H4 (cell line): ENCODE results near the gene CAMK2B. TPM values are rescaled to one million over a fixed set of nuclear protein-coding genes. Genes with fewer than 3 reads are reported as not detected.
"Not testable (repeated sequence)": the region's sequence is repeated elsewhere in the genome, so short reads cannot be mapped to it uniquely, and the experiment has no call there.

ENCODE experiments used
- DNase-seq: peaks from one replicate; pipeline ENCODE4 v3.0.0-alpha.2; 2015; ENCODE audit warnings: low spot score
- total RNA-seq: library from RNA; depleted of rRNA; stranded (reverse); fragments of >200 nt; shearing (Covaris generic); gene quantifications from 2 replicates; pipeline ENCODE4 v1.2.3, GENCODE V29; 2014

CAMK2B gene
- total RNA-seq, 1 experiment from 2014 or later: 0.06 TPM

DNA sequence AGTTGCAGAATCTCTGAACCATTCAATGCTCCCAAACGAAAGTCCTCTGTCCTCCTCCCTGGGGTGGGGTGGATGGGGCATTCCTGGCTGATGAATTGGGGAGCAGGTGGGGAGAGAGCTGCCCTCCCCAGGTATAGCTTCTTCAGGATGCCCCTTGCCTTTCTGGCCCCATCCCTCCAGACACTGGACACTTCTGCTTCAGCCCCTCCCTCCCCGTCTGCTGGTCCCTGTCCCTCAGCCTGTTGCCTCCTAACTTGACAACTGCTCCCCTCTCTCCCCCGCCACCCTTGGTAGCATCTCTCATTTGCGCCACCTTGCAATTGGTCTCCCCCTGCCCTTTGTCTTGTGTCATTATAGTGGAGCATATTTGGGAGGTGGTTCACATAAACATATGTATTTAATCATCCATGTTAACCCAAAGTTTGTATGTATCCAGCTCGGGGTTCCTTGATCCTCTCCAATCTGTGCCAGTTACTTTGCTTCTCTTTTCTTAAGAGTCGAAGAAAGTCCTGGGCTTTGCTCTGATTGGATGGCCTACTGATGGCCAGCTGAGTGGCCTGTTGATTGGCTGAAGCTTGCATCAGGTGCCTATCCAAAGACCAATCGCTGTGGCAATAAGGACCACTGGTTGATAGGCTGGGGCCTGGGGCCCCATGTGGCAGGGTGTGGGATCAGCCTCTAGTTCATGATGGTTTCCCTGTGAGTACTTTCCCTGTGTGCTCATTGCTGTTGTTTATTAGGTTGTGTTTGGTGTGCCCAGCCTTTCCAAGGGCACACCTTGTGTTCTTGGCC, 132.2 kb downstream of the CAMK2B start:
- DNase-seq: no peak

DNA sequence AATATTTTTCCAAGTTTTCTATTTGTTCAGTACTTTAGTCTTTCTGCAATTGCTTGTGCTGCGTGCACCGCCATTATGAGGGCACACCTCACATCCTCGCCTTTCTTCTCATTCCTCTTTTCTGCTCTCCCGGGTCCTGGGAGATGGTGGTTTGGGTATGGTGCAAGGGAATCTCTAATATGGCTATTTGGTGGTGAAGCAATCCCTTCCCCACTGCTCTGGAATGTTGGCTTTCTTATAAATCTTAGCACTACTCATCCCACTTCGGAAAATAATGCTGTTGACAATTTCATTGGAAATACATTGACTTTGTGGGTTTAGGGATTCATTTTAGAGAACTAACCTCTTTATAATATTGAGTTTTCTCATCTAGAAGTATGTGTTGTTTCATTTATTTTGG, 134.2 kb downstream of the CAMK2B start:
- DNase-seq: no peak

DNA sequence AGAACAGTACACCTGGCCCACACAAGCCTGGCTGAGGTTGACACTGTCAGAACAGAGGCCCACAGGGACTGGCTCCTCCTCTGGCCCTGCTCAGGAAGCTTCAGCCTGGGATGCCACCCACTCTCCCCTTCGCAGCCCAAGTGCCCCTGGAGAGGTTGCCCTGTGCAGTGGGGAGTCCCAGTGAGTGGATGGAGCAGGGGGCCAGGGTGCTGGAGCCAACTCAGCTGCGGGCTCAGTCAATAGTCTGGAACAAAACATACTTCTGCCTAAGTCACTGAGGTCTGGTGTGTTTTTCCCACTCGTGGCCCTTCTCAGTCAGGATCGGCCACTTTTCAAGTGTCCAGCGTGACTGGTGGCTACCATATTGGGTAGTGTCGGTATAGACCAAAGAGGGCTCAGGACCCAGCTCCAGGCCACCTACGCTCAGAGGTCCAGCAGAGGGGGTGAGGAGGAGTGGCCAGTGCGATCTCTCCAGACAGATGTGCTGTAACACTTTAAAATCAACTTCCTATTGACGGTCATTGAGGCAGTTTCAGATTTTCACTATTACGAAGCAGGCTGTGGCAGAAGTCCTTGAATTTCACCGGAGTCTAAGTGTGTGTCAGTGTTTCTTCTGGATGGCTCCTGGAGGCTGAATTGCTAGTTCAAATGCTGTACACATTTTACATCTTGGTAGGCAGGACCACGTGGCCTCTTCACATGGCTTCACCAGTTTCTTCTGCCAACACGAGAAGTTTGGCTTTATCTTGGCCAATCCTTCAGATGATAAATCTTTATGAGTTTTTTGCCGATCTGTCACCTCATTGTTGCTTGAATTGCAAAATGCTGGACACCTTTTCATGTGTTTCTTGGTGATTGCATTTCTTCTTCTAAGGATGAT, 135.2 kb downstream of the CAMK2B start:
- DNase-seq: no peak

DNA sequence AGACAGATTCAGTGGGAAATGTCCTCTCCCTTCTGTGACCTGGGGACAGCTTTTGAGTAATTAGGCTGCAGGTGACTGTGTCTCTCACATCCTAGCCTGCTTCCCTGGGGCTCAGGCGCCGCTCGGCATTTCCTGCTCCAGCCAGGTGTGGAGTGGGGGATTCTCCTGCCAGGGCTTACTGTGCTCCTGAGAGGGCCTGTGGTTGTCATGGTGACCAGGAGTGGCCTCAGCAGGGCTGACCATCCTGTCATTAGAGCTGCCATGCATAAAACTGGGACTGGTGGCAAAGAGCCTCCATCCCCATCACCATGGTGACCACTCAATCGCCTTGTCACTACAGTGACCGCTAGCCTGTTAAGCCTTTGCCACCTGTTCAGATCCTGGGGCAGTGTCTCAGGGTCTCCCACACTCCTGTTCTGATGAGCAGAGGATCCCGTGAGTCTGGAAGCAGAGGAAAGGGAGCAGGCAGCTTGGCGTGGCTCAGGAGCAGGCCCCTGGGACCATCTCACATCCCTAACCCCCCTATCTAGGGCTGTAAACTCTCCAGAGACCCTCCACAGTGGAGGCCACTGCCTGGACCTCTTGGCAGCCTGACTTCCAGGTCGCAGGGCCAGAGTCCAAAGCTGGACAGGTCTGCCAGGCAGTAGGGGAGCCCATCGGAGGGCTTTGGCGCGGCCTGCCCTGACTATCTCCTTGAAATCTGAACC, 136.0 kb downstream of the CAMK2B start, which contains the start of gene GCK:
TSS of gene GCK (minus strand) at position 154 of the 707 bp plus-strand sequence. CDS start 486 bp downstream, outside the sequence.
- no peak for DNase-seq

DNA sequence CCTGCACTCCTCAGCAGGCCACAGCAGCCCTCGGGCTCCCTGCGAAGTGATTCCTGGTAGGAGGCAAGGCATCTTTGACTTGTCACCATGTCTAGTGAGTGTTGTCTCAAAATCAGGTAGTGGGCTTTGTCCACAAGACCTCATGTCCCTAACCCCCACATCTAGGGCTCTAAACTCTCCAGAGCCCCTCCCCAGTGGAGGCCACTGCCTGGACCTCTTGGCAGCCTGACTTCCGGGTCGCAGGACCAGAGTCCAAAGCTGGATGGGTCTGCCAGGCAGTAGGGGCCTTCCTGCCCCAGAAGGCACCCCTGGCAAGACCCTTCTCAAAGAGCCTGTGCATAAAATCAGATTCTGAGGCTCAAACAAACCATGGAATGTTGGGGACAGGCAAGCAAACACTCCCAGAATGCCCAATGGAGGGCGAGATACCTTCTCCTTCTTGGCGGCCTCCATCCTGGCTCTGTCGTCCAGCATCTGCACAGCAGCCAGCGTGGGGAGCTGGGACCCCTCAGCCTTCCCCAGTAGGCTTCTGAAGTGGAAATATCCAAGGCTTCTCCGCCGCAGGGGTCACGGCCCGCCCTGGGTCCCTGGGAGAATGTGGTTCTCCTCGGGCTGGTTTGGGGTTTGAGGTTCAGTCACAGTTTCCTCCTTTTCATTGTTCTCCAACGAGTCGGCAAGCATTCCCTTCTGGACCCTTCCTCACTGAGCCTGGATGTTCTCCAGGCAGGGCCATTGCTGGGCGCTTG, 136.7 kb downstream of the CAMK2B start:
- DNase-seq: no peak

DNA sequence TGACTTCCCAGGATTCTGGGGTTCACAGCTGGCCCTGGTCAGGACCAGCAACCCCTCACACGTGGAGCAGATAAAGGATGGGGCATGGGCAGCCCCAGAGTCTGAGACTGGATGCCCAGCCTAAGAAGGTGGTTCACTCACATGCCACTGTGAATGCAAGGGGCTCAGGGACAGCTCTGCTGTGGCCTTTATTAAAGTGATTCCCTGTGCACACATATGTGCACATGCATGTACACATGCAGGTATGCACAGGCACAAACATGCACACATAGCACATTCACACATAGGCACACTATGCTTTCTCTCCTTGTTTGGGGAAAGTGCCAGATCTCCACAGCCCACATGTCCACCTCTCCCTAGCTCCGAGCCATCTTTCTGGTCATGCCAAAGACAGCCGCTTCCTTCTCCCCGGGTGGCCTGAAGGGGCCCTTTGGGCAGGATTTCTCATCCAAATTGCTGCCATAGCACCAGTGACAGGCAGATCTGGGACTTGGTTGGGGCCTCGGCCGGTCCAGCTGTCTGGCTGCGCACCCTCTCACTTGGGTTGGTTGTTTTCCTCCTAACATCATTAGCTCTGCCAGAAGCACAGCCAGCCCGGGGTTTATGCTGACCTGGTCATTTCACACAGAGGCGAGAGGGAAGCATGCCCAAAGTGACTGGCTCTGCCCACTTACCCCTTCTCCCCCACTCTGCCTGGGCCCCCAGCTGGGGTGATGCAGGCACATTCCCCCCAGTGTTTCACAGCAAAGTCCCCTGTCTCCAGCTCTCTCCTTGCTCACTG, 137.6 kb downstream of the CAMK2B start:
- DNase-seq: no peak

DNA sequence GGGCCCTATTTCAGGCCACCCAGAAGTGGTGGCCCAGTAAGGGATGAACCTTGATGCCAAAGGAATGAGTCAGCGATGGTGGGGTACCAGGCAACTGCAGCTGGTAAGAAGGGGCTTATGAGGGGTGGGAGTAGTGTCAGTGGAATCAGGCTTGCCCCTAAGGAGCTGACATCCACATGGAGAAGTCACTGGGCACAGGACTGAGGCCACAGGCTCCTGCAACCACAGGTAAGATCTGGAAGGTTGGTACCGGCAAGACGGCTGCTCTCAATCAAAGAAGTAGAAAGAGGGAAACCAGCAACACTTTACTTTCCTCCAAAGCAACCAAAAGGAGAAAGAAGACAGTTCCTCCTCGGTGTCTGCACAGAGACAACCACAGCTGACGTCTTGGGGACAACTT, 138.7 kb downstream of the CAMK2B start:
- no peak for DNase-seq

DNA sequence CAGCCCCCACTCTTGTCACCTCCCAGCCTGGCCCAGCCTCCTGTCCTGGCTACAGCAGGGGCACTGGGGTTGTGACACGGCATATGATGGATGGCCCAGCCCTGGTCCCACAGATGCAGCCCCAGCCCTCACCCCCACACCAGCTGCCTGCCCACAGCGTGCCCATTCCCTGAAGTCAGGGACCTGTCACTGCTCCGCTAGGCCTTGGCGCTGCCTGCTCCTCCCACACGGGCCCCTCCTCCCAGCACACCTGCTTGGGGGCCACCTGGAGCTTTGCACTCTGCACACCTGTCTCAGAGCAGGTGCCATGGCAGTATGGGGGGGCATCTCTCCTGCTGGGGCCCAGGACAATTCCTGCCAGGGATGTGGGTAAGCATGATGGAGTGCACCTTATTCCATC, 139.7 kb downstream of the CAMK2B start:
- DNase-seq: no peak

DNA sequence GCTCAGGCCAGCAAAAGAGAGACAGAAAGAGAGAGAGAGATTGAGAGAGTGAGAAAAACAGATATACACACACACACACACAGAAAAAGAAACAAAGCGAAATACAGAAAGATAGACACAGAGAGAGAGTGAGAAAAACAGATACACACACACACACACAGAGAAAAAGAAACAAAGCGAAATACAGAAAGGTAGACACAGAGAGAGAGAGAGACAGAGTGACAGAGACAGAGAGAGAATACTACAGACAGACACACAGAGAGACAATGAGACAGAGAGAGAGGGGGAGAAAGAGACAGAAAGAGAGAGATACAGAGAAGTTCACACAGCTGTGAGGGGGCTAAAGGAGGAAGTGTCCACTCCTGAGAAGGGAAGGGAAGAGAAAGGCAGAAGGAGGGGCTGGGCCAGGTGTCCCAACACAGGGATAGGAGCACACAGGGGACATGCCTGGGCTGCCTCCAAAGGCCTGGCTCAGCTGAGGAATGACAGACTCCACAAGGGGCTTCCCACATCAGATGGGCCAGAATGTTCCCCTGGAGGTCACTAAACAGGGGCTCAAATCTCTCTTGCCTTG, 140.4 kb downstream of the CAMK2B start:
- DNase-seq: no peak

DNA sequence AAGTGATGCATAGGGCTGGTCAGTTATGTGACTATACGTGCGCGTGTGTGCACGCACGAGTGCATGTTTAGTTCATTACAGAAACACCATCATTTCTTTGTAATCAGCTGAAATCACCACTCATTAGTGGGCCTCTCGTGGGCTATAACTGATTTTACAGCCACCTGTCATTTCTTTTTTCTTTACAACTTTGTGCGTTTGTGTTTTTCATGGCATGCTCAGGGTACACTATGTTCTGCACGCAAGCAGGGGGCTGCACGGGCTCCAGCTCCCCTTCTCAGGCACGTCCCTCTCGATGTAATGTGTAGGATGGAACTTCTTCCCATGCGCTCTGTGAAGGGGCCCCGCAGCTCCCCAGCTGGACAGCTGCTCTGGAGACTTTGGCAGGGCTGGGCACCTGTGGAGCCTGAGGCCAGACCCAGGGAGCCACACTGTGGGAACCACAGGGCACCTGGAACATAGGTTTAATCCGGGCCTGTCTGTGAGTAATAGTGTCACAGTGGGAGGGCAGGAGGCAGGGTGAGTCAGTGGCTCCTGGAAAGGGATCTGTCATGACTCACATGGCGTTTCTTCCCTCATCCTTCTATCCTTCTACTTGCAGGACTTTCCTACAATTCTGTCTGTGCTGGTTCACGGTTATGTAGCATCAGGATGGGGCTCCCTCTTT, 141.1 kb downstream of the CAMK2B start:
- peak; percentile 92 for DNase-seq

DNA sequence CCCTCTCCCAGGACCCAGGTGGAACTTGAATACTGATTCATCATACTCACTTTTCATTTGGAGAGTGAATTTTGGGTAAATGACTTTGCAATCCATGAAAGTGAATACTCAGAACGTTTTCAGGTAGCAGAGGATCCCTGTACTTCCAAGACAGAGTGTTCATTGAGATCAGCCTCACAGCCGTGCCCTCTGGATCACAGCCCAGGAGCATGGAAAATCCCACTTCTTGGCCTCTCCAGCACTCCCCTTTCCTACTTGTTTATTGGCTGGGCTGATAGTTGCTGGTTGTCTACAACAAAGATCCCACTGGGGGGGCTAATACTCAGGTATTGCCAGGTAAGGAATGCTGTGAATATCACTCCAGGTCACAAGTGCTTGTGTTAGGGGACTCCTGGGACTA, 142.0 kb downstream of the CAMK2B start:
- DNase-seq: no peak

DNA sequence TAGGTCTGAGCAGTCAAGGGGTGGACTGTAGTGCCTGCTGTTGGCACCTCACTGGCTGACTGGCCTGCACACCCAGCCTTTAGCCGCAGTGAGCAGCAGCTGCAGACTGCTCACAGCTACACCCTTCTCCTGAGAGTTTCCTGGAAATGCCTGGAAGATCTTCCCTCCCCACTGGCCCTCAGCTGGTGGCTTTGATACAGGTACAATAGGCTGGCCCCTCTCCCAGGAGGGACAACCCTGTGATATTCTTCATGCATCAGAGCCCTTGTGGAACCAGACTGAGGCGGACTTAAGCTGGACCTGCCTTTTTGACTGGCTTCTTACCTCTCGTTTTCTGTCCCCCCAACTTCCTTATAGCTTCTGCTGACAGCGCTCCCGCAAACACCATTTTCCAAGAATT, 142.6 kb downstream of the CAMK2B start:
- no peak for DNase-seq

DNA sequence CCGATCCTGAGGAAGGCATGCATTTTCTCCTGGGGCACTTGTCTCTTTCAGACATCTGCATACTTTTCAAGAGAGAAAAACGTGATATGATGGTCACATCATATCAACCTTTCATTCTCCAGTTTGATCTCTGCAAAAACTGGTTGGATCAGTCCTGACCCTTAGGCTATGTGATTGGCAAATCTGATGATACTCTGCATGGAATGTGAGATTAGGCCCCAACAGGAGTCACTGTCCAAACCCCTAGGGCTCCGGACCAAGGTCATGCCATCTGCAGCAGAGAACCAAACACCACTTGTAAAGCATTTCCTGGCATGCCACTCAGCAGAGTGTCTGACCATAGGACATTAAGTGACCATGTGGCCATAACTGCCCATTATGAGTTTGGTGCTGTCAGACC, 144.8 kb downstream of the CAMK2B start:
- no peak for DNase-seq

DNA sequence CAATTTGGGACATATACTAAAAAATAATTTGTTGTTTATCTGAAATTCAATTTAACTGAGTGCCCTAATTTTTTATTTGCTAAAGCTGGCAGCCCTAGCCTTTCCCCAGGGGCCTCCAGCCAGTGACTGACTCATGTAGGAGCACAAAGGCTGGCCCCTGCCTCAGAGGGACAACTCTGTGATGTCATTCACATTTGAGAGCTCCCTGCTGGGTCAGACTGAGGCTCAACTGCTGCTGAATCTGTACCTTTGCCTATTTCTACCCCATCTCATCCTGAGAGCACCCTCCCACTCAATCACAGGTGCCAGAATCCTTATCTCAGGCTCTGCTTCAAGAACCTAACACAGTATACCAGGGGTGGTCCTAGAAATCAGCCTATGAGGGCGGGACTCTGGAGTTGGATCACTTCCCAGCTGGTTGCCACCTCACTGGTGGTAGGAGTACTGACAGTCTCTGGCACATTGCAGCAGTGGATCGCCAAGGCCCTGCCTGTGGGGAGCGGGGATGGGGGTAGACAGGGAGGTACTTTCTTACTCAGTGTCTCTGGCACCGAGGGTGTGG, 147.7 kb downstream of the CAMK2B start:
- peak; percentile 82 for DNase-seq

DNA sequence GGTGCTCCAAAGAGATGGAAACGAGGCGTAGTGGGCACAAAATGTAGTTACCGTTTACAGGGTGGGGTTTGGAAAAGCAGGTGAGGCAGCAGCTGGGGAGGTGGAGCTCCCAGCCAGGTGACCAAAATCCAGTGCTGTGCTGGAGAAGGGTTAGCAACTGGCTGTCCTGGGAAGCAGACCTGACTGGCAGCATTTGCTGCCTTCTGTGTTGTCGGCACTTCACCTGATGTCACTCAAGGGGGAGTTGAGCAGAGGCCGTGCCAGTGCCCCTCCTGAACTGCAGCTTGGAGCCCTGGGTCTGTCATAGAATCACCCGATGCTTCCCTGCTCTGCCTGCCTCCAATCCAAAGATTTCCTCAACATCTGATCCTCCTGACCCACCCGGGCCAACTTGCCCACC, 148.9 kb downstream of the CAMK2B start:
- no peak for DNase-seq

DNA sequence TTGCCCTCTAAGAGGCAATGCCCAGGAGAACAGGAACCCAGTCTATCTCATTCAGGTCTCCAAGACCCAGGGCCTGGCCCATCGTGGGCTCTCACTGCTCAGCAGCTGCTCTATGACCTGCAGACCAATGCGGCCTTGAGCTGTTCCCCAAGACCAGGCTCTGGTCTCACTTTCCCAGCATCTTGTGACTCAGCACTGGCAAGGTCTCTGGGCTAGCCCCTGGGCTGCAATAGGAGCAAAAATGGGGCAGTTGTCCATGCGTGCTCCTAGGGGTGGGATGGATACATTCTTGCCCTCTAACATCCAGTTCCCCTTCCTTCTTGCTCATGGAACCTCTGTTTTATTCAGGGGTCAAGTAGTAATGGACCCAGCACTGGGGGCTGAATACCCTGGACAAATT, 149.7 kb downstream of the CAMK2B start:
- no peak for DNase-seq

DNA sequence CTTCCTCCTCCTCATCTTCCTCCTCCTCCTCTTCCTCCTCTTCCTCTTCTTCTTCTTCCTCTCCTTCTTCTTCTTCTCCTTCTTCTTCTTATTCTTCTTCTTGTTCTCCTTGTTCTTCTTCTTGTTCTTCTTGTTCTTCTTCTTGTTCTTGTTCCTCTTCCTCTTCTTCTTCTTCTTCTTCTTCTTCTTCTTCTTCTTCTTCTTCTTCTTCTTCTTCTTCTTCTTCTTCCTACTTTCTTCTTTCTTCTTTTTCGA, 150.8 kb downstream of the CAMK2B start:
- DNase-seq: not testable (repeated sequence)

DNA sequence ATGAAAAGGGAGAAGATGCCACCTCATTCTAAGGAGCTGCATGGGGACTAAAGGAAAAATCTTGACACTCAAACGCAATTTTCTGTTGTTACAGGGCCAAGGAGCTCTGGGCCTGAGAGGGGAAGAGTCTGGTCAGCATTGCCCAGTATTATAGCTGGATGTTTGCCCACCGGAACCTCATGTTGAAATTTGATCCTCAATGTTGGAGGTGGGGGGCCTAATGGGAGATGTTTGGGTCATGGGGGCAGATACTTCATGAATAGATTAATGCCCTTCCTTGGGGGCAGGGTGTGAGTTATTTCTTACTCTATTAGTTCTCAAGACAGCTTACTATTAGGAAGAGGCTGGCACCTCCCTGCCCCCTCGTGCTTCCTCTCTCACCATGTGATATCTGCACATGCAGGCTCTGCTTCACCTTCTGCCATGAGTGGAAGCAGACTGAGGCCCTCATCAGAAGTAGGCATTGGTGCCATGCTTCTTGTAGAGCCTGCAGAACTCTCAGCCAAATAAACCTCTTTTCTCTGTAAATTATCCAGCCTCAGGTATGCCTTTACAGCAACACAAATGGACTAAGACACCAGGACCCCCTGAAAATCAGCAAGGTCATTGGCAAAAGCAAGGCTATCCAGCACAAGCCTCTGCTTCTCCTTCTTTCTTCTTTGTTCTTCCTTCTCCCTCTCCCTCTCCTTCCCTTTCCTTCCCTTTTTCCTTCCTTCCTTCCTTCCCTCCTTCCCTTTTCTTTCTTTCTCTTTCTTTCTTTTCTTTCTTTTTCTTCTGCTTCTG, 151.3 kb downstream of the CAMK2B start:
- no peak for DNase-seq
